MM.1S (cell line): Measurements from ENCODE around the gene CPXM1.

Experiments used
- DNase-seq: peaks from one replicate; pipeline ENCODE4 v3.0.0-alpha.2; 2015
- H2AFZ ChIP-seq: fragments of 300-600 bp; sonication (generic); 2 replicates; pipeline ENCODE4 v1.6.0; 2016; ENCODE audit warnings: antibody characterized with exemption, low read length
- H3F3A ChIP-seq: fragments of 300-600 bp; sonication (generic); 2 replicates; pipeline ENCODE4 v1.6.1; 2016; ENCODE audit warnings: mild to moderate bottlenecking, antibody characterized with exemption, low read length, moderate library complexity, mixed read lengths; ENCODE audit not compliant: insufficient read depth
- H3K27ac ChIP-seq: fragments of 300-600 bp; sonication (generic); 2 replicates; pipeline ENCODE4 v1.5.1; 2016; ENCODE audit warnings: mild to moderate bottlenecking, low read length
- H3K27me3 ChIP-seq: fragments of 300-600 bp; sonication (generic); replicated peaks from 2 replicates; pipeline ENCODE4 v1.6.0; 2016; ENCODE audit warnings: low read length; ENCODE audit not compliant: insufficient read depth
- H3K36me3 ChIP-seq: fragments of 300-600 bp; sonication (generic); replicated peaks from 2 replicates; pipeline ENCODE4 v1.6.1; 2016; ENCODE audit warnings: mild to moderate bottlenecking, low read length, mixed read lengths; ENCODE audit not compliant: insufficient read depth
- H3K4me1 ChIP-seq: fragments of 300-600 bp; sonication (generic); 2 replicates; pipeline ENCODE4 v1.6.1; 2016; ENCODE audit warnings: low read length, mixed read lengths
- H3K4me2 ChIP-seq: fragments of 300-600 bp; sonication (generic); 2 replicates; pipeline ENCODE4 v1.6.0; 2016; ENCODE audit warnings: low read depth, low read length
- H3K4me3 ChIP-seq: fragments of 300-600 bp; sonication (generic); 2 replicates; pipeline ENCODE4 v1.5.1; 2016; ENCODE audit warnings: low read length, mixed read lengths
- H3K79me2 ChIP-seq: fragments of 300-600 bp; sonication (generic); 2 replicates; pipeline ENCODE4 v1.6.1; 2016; ENCODE audit warnings: mixed run types, low read length, mixed read lengths
- H3K9ac ChIP-seq: fragments of 300-600 bp; sonication (generic); 2 replicates; pipeline ENCODE4 v1.6.1; 2016; ENCODE audit warnings: low read length, mixed read lengths
- H3K9me2 ChIP-seq: fragments of 300-600 bp; sonication (generic); replicated peaks from 2 replicates; pipeline ENCODE4 v1.6.1; 2016; ENCODE audit warnings: mild to moderate bottlenecking, low read length, mixed read lengths; ENCODE audit not compliant: insufficient read depth
- H3K9me3 ChIP-seq: fragments of 300-600 bp; sonication (generic); replicated peaks from 2 replicates; pipeline ENCODE4 v1.6.1; 2016; ENCODE audit warnings: mild to moderate bottlenecking, low read length, mixed read lengths; ENCODE audit not compliant: insufficient read depth
- H4K20me1 ChIP-seq: fragments of 300-600 bp; sonication (generic); 2 replicates; pipeline ENCODE4 v1.6.1; 2016; ENCODE audit warnings: mild to moderate bottlenecking, low read length, moderate library complexity, mixed read lengths; ENCODE audit not compliant: insufficient read depth
- CTCF ChIP-seq: fragments of 300-600 bp; sonication (generic); IDR thresholded peaks from 2 replicates; pipeline ENCODE4 v1.5.1; 2016; ENCODE audit warnings: antibody characterized with exemption, low read length, mixed read lengths
- EZH2 ChIP-seq: fragments of 300-600 bp; sonication (generic); optimal IDR thresholded peaks from 2 replicates; pipeline ENCODE3; 2017; ENCODE audit warnings: low read depth, mild to moderate bottlenecking, antibody characterized with exemption, low read length, mixed read lengths
- EZH2phosphoT487 ChIP-seq: fragments of 300-600 bp; sonication (generic); IDR thresholded peaks from 2 replicates; pipeline ENCODE4 v1.6.1; 2018; ENCODE audit warnings: antibody characterized with exemption, low read length

Gene CPXM1

GRCh38 chr20:2822073-2822472 lies 21.6 kb upstream of the CPXM1 start:
- TF ChIP-seq EZH2 = no peak
- TF ChIP-seq CTCF = no peak
- TF ChIP-seq EZH2phosphoT487 = no peak
- no peak overlapping the region for H3K4me2 ChIP-seq
- peak; percentile 61 for DNase-seq

GRCh38 chr20:2820896-2821869 lies 20.8 kb upstream of the CPXM1 start:
- Histone ChIP-seq H3K9me3 (no peaks in the 10 kb centered on the region), H3K79me2 (no peaks in the 10 kb centered on the region), H3K4me2 (no peak overlapping the region), H3K4me3 (no peak overlapping the region), H2AFZ (no peak overlapping the region), H3K9me2 (no peaks in the 10 kb centered on the region), H4K20me1 (no peaks in the 10 kb centered on the region), H3K9ac (no peak overlapping the region), H3F3A (0 out of 2 replicates have a peak, but pooled peaks cover 3% of the 10 kb centered on the region), H3K27ac (no peak overlapping the region), H3K36me3 (no peaks in the 10 kb centered on the region), H3K4me1 (no peaks in the 10 kb centered on the region), H3K27me3 (no peaks in the 10 kb centered on the region)
- TF ChIP-seq CTCF (no peak), EZH2phosphoT487 (no peak), EZH2 (no peak)
- DNase-seq = no peak

More at GRCh38 chr20:2822073-2822472, 21.6 kb upstream of the CPXM1 start:
- Histone ChIP-seq H2AFZ (no peak overlapping the region), H3K36me3 (no peaks in the 10 kb centered on the region), H3K27ac (no peak overlapping the region), H3K9me2 (no peaks in the 10 kb centered on the region), H4K20me1 (no peaks in the 10 kb centered on the region), H3K9me3 (no peaks in the 10 kb centered on the region), H3K27me3 (no peaks in the 10 kb centered on the region), H3F3A (0 out of 2 replicates have a peak, but pooled peaks cover 3% of the 10 kb centered on the region), H3K4me3 (no peak overlapping the region), H3K79me2 (no peaks in the 10 kb centered on the region), H3K9ac (no peak overlapping the region), H3K4me1 (0 out of 2 replicates have a peak, but pooled peaks cover 2% of the 10 kb centered on the region)

GRCh38 chr20:2820084-2820895 lies 19.9 kb upstream of the CPXM1 start:
- H3K4me3 ChIP-seq = no peak overlapping the region
- H3K4me1 ChIP-seq = no peaks in the 10 kb centered on the region
- no peak overlapping the region for H3K4me2 ChIP-seq
- H3K79me2 ChIP-seq = no peaks in the 10 kb centered on the region
- H3K9me2 ChIP-seq = no peaks in the 10 kb centered on the region
- H3K9me3 ChIP-seq = no peaks in the 10 kb centered on the region
- no peak overlapping the region for H3K27ac ChIP-seq
- H3F3A ChIP-seq = no peaks in the 10 kb centered on the region
- no peak for DNase-seq
- TF ChIP-seq EZH2 (no peak), CTCF (no peak), EZH2phosphoT487 (no peak)
- no peak overlapping the region for H3K9ac ChIP-seq
- H2AFZ ChIP-seq = no peak overlapping the region
- H4K20me1 ChIP-seq = no peaks in the 10 kb centered on the region
- no peaks in the 10 kb centered on the region for H3K36me3 ChIP-seq
- no peaks in the 10 kb centered on the region for H3K27me3 ChIP-seq
